GM23338 (cell line): ENCODE results near the gene PTRH2. TPM values are rescaled to one million over a fixed set of nuclear protein-coding genes. Genes with fewer than 3 reads are reported as not detected.

Experiments
- ATAC-seq: fragments of 200-7000 bp; cut with Tn5 transposase; 3 replicates; pipeline ENCODE4 v1.9.1; 2020
- DNase-seq: peaks from one replicate; pipeline ENCODE4 v3.0.0-alpha.2; 2015; ENCODE audit warnings: low spot score
- H2AFZ ChIP-seq: fragments of 200-600 bp; sonication (generic); 2 replicates; pipeline ENCODE4 v1.8.0; 2016; ENCODE audit warnings: antibody characterized with exemption, mild to moderate bottlenecking, moderate library complexity
- H3F3A ChIP-seq: fragments of 200-600 bp; sonication (generic); replicated peaks from 2 replicates; pipeline ENCODE4 v1.8.0; 2017; ENCODE audit warnings: antibody characterized with exemption, mixed run types, low read depth
- H3K27ac ChIP-seq: fragments of 200-600 bp; sonication (generic); 2 replicates; pipeline ENCODE4 v1.6.1; 2016; ENCODE audit warnings: low read depth
- H3K27me3 ChIP-seq: fragments of 200-600 bp; sonication (generic); 2 replicates; pipeline ENCODE4 v1.8.0; 2016; ENCODE audit warnings: mild to moderate bottlenecking, mixed run types, moderate library complexity; ENCODE audit not compliant: insufficient read depth
- H3K36me3 ChIP-seq: fragments of 200-600 bp; sonication (generic); 2 replicates; pipeline ENCODE4 v1.8.0; 2016; ENCODE audit warnings: mild to moderate bottlenecking; ENCODE audit not compliant: insufficient read depth
- H3K4me1 ChIP-seq: fragments of 200-600 bp; sonication (generic); 2 replicates; pipeline ENCODE4 v1.8.0; 2016; ENCODE audit warnings: mild to moderate bottlenecking, moderate library complexity; ENCODE audit not compliant: insufficient read depth
- H3K4me2 ChIP-seq: fragments of 200-600 bp; sonication (generic); 2 replicates; pipeline ENCODE4 v1.7.1; 2017; ENCODE audit warnings: mixed run types
- H3K4me3 ChIP-seq: fragments of 200-600 bp; sonication (generic); 2 replicates; pipeline ENCODE4 v1.6.1; 2016; ENCODE audit warnings: mixed run types
- H3K79me2 ChIP-seq: fragments of 200-600 bp; sonication (generic); replicated peaks from 2 replicates; pipeline ENCODE4 v1.8.0; 2017; ENCODE audit warnings: mild to moderate bottlenecking; ENCODE audit not compliant: insufficient read depth
- H3K9me2 ChIP-seq: fragments of 200-600 bp; sonication (generic); 2 replicates; pipeline ENCODE4 v1.8.0; 2017; ENCODE audit not compliant: insufficient read depth
- H4K20me1 ChIP-seq: fragments of 200-600 bp; sonication (generic); replicated peaks from 2 replicates; pipeline ENCODE4 v1.8.0; 2017; ENCODE audit warnings: mild to moderate bottlenecking; ENCODE audit not compliant: insufficient read depth
- H3K27ac Mint-ChIP-seq: 2 replicates; pipeline ENCODE4 v1.8.0; 2020; ENCODE audit warnings: inconsistent platforms, mild to moderate bottlenecking, moderate library complexity, mixed read lengths
- H3K27me3 Mint-ChIP-seq: 3 replicates; pipeline ENCODE4 v1.8.0; 2022; ENCODE audit warnings: low read depth, mild to moderate bottlenecking, moderate library complexity, mixed read lengths, inconsistent platforms; ENCODE audit not compliant: insufficient read depth, poor library complexity
- H3K36me3 Mint-ChIP-seq: 3 replicates; pipeline ENCODE4 v1.8.0; 2021; ENCODE audit warnings: low read depth, mild to moderate bottlenecking, inconsistent platforms, moderate library complexity, mixed read lengths
- H3K4me1 Mint-ChIP-seq: 3 replicates; pipeline ENCODE4 v1.8.0; 2020; ENCODE audit warnings: mild to moderate bottlenecking, inconsistent platforms, mixed read lengths
- H3K4me3 Mint-ChIP-seq: 3 replicates; pipeline ENCODE4 v1.8.0; 2021; ENCODE audit warnings: moderate library complexity, mild to moderate bottlenecking, inconsistent platforms, mixed read lengths
- H3K9me3 Mint-ChIP-seq: 3 replicates; pipeline ENCODE4 v1.8.0; 2020; ENCODE audit warnings: moderate library complexity, mild to moderate bottlenecking, inconsistent platforms, mixed read lengths
- CREB1 ChIP-seq: fragments of 250-450 bp; sonication (Bioruptor Pico); IDR thresholded peaks from 2 replicates; pipeline ENCODE4 v1.5.0; 2020; ENCODE audit warnings: low read depth, mild to moderate bottlenecking, moderate library complexity
- EZH2 ChIP-seq: fragments of 200-600 bp; sonication (generic); IDR thresholded peaks from one replicate; pipeline ENCODE4 v1.8.0; 2017; ENCODE audit warnings: antibody characterized with exemption, mild to moderate bottlenecking, low read depth; ENCODE audit not compliant: unreplicated experiment
- EZH2phosphoT487 ChIP-seq: fragments of 200-600 bp; sonication (generic); IDR thresholded peaks from one replicate; pipeline ENCODE4 v1.8.1; 2018; ENCODE audit warnings: antibody characterized with exemption; ENCODE audit not compliant: unreplicated experiment
- JUNB ChIP-seq: IDR thresholded peaks from one replicate; pipeline ENCODE4 v1.6.1; 2016; ENCODE audit warnings: antibody characterized with exemption; ENCODE audit not compliant: unreplicated experiment
- NANOG ChIP-seq: IDR thresholded peaks from 2 replicates; pipeline ENCODE4 v1.6.1; 2016; ENCODE audit warnings: antibody characterized with exemption, borderline replicate concordance
- POLR2AphosphoS5 ChIP-seq: IDR thresholded peaks from 2 replicates; pipeline ENCODE4 v1.6.1; 2016; ENCODE audit warnings: antibody characterized with exemption, low read depth
- STAT1 ChIP-seq: IDR thresholded peaks from one replicate; pipeline ENCODE4 v1.6.1; 2016; ENCODE audit warnings: antibody characterized with exemption; ENCODE audit not compliant: unreplicated experiment
- ZNF114 ChIP-seq: fragments of 250-450 bp; sonication (Bioruptor Pico); IDR thresholded peaks from 2 replicates; pipeline ENCODE4 v1.5.0; 2020; ENCODE audit warnings: mild to moderate bottlenecking, moderate library complexity
- ZNF331 ChIP-seq: fragments of 250-450 bp; sonication (Bioruptor Pico); IDR thresholded peaks from 2 replicates; pipeline ENCODE4 v1.5.0; 2020; ENCODE audit warnings: low read depth, mild to moderate bottlenecking, moderate library complexity
- polyA plus RNA-seq: library from polyadenylated mRNA; unstranded; fragments of >200 nt; fragmentation: Nextera tagmentation; extraction: Ambion mirVana; gene quantifications from 2 replicates; pipeline ENCODE4 v1.2.1, GENCODE V29; 2016
- total RNA-seq: library from RNA; depleted of rRNA; stranded (reverse); fragments of >200 nt; shearing (Covaris generic); gene quantifications from 2 replicates; pipeline ENCODE4 v1.2.3, GENCODE V29; 2014
- TF ChIP-seq, protein P1 (sequence below): fragments of 250-450 bp; sonication (Bioruptor Pico); IDR thresholded peaks from 2 replicates; pipeline ENCODE4 v1.5.0; 2020; ENCODE audit warnings: mild to moderate bottlenecking, moderate library complexity
- TF ChIP-seq, protein P2 (sequence below): IDR thresholded peaks from one replicate; pipeline ENCODE4 v1.6.1; 2018; ENCODE audit warnings: antibody characterized with exemption; ENCODE audit not compliant: unreplicated experiment
- TF ChIP-seq, protein P3 (sequence below), 2 experiments: fragments of 200-600 bp in 1 of 2; sonication (generic) in 1 of 2; conservative IDR thresholded peaks; 2 replicates each; pipeline versions ENCODE4 v1.5.1 to v1.6.1; 2016 to 2017; ENCODE audit warnings: antibody characterized with exemption in 2 of 2, low read depth in 2 of 2, mild to moderate bottlenecking in 2 of 2, moderate library complexity in 1 of 2
- TF ChIP-seq, protein P4 (sequence below): IDR thresholded peaks from 2 replicates; pipeline ENCODE4 v1.6.1; 2016; ENCODE audit warnings: antibody characterized with exemption

PTRH2 gene
- total and polyA plus RNA-seq, 2 experiments from 2014 or later: 32.7 to 85.2 TPM

DNA sequence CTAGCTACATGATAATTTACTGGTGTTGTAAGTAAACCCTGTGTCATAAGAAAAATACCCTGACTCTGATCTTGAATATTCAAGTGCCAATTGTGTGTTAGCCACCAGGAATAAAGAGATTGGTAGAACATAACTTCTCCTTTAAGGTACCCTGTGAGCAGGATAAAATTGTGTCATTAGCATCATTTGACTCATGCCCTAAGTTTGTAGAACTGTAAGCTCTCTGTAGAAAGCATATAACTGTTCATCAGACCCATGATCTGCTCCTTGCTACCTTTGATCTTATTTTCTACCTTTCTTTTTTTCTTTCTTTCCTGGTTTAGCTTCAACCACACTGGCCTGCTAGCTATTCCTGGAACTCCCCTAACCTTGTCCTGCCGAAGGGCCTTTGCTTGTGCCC, 35.8 kb downstream of the PTRH2 start:
- DNase-seq: no peak
- Histone ChIP-seq H2AFZ (no peak overlapping the region), H3K4me1 (no peaks in the 10 kb centered on the region), H3K4me2 (no peak overlapping the region), H3K4me3 (no peak overlapping the region), H3K27ac (no peak overlapping the region), H3K36me3 (peaks cover 61% of the 10 kb centered on the region), H3K9me2 (no peaks in the 10 kb centered on the region), H3K79me2 (peaks cover 8% of the 10 kb centered on the region; the same call in 1 of the 2 replicates), H3F3A (no peaks in the 10 kb centered on the region), H3K27me3 (no peaks in the 10 kb centered on the region), H4K20me1 (peaks cover 6% of the 10 kb centered on the region; the same call in 1 of the 2 replicates)
- Mint-ChIP-seq H3K27ac (no peak overlapping the region), H3K9me3 (no peaks in the 10 kb centered on the region), H3K4me1 (no peaks in the 10 kb centered on the region), H3K4me3 (no peak overlapping the region), H3K36me3 (peaks cover 63% of the 10 kb centered on the region), H3K27me3 (no peaks in the 10 kb centered on the region)
- ATAC-seq: no peak
- TF ChIP-seq, protein P1, sequence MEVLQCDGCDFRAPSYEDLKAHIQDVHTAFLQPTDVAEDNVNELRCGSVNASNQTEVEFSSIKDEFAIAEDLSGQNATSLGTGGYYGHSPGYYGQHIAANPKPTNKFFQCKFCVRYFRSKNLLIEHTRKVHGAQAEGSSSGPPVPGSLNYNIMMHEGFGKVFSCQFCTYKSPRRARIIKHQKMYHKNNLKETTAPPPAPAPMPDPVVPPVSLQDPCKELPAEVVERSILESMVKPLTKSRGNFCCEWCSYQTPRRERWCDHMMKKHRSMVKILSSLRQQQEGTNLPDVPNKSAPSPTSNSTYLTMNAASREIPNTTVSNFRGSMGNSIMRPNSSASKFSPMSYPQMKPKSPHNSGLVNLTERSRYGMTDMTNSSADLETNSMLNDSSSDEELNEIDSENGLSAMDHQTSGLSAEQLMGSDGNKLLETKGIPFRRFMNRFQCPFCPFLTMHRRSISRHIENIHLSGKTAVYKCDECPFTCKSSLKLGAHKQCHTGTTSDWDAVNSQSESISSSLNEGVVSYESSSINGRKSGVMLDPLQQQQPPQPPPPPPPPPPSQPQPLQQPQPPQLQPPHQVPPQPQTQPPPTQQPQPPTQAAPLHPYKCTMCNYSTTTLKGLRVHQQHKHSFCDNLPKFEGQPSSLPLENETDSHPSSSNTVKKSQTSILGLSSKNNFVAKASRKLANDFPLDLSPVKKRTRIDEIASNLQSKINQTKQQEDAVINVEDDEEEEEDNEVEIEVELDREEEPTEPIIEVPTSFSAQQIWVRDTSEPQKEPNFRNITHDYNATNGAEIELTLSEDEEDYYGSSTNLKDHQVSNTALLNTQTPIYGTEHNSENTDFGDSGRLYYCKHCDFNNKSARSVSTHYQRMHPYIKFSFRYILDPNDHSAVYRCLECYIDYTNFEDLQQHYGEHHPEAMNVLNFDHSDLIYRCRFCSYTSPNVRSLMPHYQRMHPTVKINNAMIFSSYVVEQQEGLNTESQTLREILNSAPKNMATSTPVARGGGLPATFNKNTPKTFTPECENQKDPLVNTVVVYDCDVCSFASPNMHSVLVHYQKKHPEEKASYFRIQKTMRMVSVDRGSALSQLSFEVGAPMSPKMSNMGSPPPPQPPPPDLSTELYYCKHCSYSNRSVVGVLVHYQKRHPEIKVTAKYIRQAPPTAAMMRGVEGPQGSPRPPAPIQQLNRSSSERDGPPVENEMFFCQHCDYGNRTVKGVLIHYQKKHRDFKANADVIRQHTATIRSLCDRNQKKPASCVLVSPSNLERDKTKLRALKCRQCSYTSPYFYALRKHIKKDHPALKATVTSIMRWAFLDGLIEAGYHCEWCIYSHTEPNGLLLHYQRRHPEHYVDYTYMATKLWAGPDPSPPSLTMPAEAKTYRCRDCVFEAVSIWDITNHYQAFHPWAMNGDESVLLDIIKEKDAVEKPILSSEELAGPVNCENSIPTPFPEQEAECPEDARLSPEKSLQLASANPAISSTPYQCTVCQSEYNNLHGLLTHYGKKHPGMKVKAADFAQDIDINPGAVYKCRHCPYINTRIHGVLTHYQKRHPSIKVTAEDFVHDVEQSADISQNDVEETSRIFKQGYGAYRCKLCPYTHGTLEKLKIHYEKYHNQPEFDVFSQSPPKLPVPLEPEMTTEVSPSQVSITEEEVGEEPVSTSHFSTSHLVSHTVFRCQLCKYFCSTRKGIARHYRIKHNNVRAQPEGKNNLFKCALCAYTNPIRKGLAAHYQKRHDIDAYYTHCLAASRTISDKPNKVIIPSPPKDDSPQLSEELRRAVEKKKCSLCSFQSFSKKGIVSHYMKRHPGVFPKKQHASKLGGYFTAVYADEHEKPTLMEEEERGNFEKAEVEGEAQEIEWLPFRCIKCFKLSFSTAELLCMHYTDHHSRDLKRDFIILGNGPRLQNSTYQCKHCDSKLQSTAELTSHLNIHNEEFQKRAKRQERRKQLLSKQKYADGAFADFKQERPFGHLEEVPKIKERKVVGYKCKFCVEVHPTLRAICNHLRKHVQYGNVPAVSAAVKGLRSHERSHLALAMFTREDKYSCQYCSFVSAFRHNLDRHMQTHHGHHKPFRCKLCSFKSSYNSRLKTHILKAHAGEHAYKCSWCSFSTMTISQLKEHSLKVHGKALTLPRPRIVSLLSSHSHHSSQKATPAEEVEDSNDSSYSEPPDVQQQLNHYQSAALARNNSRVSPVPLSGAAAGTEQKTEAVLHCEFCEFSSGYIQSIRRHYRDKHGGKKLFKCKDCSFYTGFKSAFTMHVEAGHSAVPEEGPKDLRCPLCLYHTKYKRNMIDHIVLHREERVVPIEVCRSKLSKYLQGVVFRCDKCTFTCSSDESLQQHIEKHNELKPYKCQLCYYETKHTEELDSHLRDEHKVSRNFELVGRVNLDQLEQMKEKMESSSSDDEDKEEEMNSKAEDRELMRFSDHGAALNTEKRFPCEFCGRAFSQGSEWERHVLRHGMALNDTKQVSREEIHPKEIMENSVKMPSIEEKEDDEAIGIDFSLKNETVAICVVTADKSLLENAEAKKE (CRISPR knock-in tag): no peak
- no peak for TF ChIP-seq NANOG
- no peak for TF ChIP-seq EZH2
- TF ChIP-seq EZH2phosphoT487: no peak
- no peak for TF ChIP-seq CREB1 (CRISPR knock-in tag)
- TF ChIP-seq, protein P2, sequence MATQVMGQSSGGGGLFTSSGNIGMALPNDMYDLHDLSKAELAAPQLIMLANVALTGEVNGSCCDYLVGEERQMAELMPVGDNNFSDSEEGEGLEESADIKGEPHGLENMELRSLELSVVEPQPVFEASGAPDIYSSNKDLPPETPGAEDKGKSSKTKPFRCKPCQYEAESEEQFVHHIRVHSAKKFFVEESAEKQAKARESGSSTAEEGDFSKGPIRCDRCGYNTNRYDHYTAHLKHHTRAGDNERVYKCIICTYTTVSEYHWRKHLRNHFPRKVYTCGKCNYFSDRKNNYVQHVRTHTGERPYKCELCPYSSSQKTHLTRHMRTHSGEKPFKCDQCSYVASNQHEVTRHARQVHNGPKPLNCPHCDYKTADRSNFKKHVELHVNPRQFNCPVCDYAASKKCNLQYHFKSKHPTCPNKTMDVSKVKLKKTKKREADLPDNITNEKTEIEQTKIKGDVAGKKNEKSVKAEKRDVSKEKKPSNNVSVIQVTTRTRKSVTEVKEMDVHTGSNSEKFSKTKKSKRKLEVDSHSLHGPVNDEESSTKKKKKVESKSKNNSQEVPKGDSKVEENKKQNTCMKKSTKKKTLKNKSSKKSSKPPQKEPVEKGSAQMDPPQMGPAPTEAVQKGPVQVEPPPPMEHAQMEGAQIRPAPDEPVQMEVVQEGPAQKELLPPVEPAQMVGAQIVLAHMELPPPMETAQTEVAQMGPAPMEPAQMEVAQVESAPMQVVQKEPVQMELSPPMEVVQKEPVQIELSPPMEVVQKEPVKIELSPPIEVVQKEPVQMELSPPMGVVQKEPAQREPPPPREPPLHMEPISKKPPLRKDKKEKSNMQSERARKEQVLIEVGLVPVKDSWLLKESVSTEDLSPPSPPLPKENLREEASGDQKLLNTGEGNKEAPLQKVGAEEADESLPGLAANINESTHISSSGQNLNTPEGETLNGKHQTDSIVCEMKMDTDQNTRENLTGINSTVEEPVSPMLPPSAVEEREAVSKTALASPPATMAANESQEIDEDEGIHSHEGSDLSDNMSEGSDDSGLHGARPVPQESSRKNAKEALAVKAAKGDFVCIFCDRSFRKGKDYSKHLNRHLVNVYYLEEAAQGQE: no peak
- TF ChIP-seq, protein P3, sequence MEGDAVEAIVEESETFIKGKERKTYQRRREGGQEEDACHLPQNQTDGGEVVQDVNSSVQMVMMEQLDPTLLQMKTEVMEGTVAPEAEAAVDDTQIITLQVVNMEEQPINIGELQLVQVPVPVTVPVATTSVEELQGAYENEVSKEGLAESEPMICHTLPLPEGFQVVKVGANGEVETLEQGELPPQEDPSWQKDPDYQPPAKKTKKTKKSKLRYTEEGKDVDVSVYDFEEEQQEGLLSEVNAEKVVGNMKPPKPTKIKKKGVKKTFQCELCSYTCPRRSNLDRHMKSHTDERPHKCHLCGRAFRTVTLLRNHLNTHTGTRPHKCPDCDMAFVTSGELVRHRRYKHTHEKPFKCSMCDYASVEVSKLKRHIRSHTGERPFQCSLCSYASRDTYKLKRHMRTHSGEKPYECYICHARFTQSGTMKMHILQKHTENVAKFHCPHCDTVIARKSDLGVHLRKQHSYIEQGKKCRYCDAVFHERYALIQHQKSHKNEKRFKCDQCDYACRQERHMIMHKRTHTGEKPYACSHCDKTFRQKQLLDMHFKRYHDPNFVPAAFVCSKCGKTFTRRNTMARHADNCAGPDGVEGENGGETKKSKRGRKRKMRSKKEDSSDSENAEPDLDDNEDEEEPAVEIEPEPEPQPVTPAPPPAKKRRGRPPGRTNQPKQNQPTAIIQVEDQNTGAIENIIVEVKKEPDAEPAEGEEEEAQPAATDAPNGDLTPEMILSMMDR (conservative IDR thresholded peaks at IDR 0.05; ENCODE audit: low read depth in 2 of 2): no peak
- no peak for TF ChIP-seq ZNF331 (CRISPR knock-in tag)
- no peak for TF ChIP-seq STAT1
- TF ChIP-seq POLR2AphosphoS5: no peak
- TF ChIP-seq, protein P4, sequence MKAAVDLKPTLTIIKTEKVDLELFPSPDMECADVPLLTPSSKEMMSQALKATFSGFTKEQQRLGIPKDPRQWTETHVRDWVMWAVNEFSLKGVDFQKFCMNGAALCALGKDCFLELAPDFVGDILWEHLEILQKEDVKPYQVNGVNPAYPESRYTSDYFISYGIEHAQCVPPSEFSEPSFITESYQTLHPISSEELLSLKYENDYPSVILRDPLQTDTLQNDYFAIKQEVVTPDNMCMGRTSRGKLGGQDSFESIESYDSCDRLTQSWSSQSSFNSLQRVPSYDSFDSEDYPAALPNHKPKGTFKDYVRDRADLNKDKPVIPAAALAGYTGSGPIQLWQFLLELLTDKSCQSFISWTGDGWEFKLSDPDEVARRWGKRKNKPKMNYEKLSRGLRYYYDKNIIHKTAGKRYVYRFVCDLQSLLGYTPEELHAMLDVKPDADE: no peak
- TF ChIP-seq JUNB: no peak
- TF ChIP-seq ZNF114: no peak
